CD4-positive, alpha-beta T cell (primary cell): ENCODE measurements around the gene SLC4A7. TPM values are rescaled to one million over a fixed set of nuclear protein-coding genes. Genes with fewer than 3 reads are reported as not detected.
A peak's percentile ranks its signal among the peaks of the same experiment; 100 is the strongest.

ENCODE experiments used
- ATAC-seq: fragments of 200-7000 bp; cut with Tn5 transposase; one replicate; pipeline ENCODE4 v1.10.0; 2022; ENCODE audit warnings: mild to moderate bottlenecking; ENCODE audit not compliant: poor library complexity
- CTCF ChIA-PET: fragments of 350-600 bp; sonication (Branson Sonifier 250); formaldehyde crosslinking; loops from one replicate; lab custom pipeline; 2021; ENCODE audit warnings: antibody characterized with exemption, inconsistent platforms; lab: Charles Lee
- POLR2A ChIA-PET: fragments of 350-600 bp; sonication (Branson Sonifier 250); formaldehyde crosslinking; loops from one replicate; lab custom pipeline; 2021; ENCODE audit warnings: antibody characterized with exemption, inconsistent platforms; lab: Charles Lee
- DNase-seq, 14 experiments: peaks; one replicate each; pipeline ENCODE4 v3.0.0-alpha.2; 2013 to 2020; ENCODE audit warnings: mixed read lengths in 2 of 14
- H3K27ac ChIP-seq, 2 donors: one replicate each; pipeline versions ENCODE4 v1.5.1 to v1.7.0; 2013; ENCODE audit warnings: low read length in 2 of 2, low read depth in 1 of 2, mild to moderate bottlenecking in 1 of 2
- H3K27me3 ChIP-seq, 2 experiments: 1 replicate in 1 of 2; 2 replicates in 1 of 2; pipeline versions ENCODE4 v1.6.1 to v1.7.0; 2013; ENCODE audit warnings: low read length in 2 of 2, control low read depth in 1 of 2, mild to moderate bottlenecking in 1 of 2, moderate library complexity in 1 of 2; ENCODE audit not compliant: insufficient read depth in 2 of 2, control insufficient read depth in 1 of 2
- H3K36me3 ChIP-seq: one replicate; pipeline ENCODE4 v1.6.1; 2013; ENCODE audit warnings: low read length, control low read depth; ENCODE audit not compliant: insufficient read depth
- H3K4me1 ChIP-seq: one replicate; pipeline ENCODE4 v1.6.1; 2013; ENCODE audit warnings: low read length, control low read depth; ENCODE audit not compliant: insufficient read depth
- H3K4me3 ChIP-seq: one replicate; pipeline ENCODE4 v1.5.1; 2013; ENCODE audit warnings: mild to moderate bottlenecking, low read length, moderate library complexity
- H3K9me3 ChIP-seq, 2 experiments: 1 replicate in 1 of 2; 2 replicates in 1 of 2; pipeline versions ENCODE4 v1.6.1 to v1.7.0; 2013; ENCODE audit warnings: low read length in 2 of 2, mild to moderate bottlenecking in 2 of 2, control low read depth in 1 of 2, moderate library complexity in 1 of 2; ENCODE audit not compliant: control insufficient read depth in 1 of 2, insufficient read depth in 1 of 2
- H3K27ac Mint-ChIP-seq: one replicate; pipeline ENCODE4 v1.8.0; 2020; ENCODE audit warnings: mixed read lengths
- H3K27me3 Mint-ChIP-seq: one replicate; pipeline ENCODE4 v1.8.0; 2021; ENCODE audit warnings: mixed read lengths
- H3K36me3 Mint-ChIP-seq: one replicate; pipeline ENCODE4 v1.8.0; 2021; ENCODE audit warnings: low read depth, mixed read lengths
- H3K4me1 Mint-ChIP-seq: one replicate; pipeline ENCODE4 v1.8.0; 2021; ENCODE audit warnings: low read depth, mixed read lengths
- H3K4me3 Mint-ChIP-seq: one replicate; pipeline ENCODE4 v1.8.0; 2020; ENCODE audit warnings: mild to moderate bottlenecking, mixed read lengths
- H3K9me3 Mint-ChIP-seq: one replicate; pipeline ENCODE4 v1.8.0; 2020; ENCODE audit warnings: mixed read lengths
- CTCF ChIP-seq: fragments of 200-600 bp; IDR thresholded peaks from one replicate; pipeline ENCODE4 v1.8.0; 2022; ENCODE audit warnings: antibody characterized with exemption, mild to moderate bottlenecking
- intact Hi-C, 2 experiments: fragments of 100-400 bp; cut with DNase I in 1 of 2; cut with micrococcal nuclease in 1 of 2; formaldehyde crosslinking; loops; one replicate each; pipeline versions ENCODE4 v1.15.1 to v1.9.0; 2023 to 2025; cut with DNase I, micrococcal nuclease
- total RNA-seq, 174 experiments: library from RNA in 2 of 174; stranded (reverse) in 2 of 174; gene quantifications; one replicate each; pipeline ENCODE4 v1.2.3 and lab custom pipeline; 2021 to 2026

SLC4A7 gene
- total RNA-seq, 2 experiments from 2014 or later, result 37.0 to 38.3 TPM

GRCh38 chr3:27376109-27376772, 107.9 kb downstream of the SLC4A7 start:
- H3K27ac Mint-ChIP-seq, result no peak overlapping the region
- no peak overlapping the region for H3K4me3 ChIP-seq
- no peak for TF ChIP-seq CTCF
- POLR2A ChIA-PET, result no interaction called here
- H3K4me3 Mint-ChIP-seq, result no peak overlapping the region
- ATAC-seq, result no peak
- H3K27me3 ChIP-seq, result no peaks in the 10 kb centered on the region
- H3K36me3 Mint-ChIP-seq, result peaks cover 37% of the 10 kb centered on the region
- H3K36me3 ChIP-seq, result peaks cover 29% of the 10 kb centered on the region
- H3K27ac ChIP-seq, result no peak overlapping the region
- H3K4me1 Mint-ChIP-seq, result no peaks in the 10 kb centered on the region
- CTCF ChIA-PET, result no interaction called here
- intact Hi-C loops, result no loop called here
- H3K9me3 ChIP-seq, result no peaks in the 10 kb centered on the region
- H3K4me1 ChIP-seq, result no peaks in the 10 kb centered on the region
- no peaks in the 10 kb centered on the region for H3K27me3 Mint-ChIP-seq
- H3K9me3 Mint-ChIP-seq, result no peaks in the 10 kb centered on the region
- no peak for DNase-seq

GRCh38 chr3:27368831-27369607, 115.2 kb downstream of the SLC4A7 start, which contains the start of gene NEK10:
Gene NEK10, minus strand, starts transcription at chr3:27369383. Its CDS starts 16,501 bp downstream, at chr3:27352882.
- CTCF ChIA-PET, result interaction anchor here (0.8 to 1.9 kb wide), 4 partner anchors 9 to 980 kb away, joined by 3 to 14 read pairs (median 5); partner anchors contain the start of genes AZI2 and ZCWPW2
- peaks cover 8% of the 10 kb centered on the region for H3K36me3 Mint-ChIP-seq
- Histone ChIP-seq H3K36me3 (no peaks in the 10 kb centered on the region), H3K27me3 (no peaks in the 10 kb centered on the region), H3K27ac (no peak within 1 kb of the TSS), H3K4me1 (peaks cover 9% of the 10 kb centered on the region), H3K9me3 (no peaks in the 10 kb centered on the region), H3K4me3 (peak within 1 kb of the TSS; percentile 73)
- ATAC-seq (peak; percentile 96), DNase-seq (peak; percentile 84 to 96 (median 91))
- POLR2A ChIA-PET, result interaction anchor here (0.6 to 2.1 kb wide), 6 partner anchors 11 to 313 kb away, joined by 3 to 10 read pairs (median 3); partner anchors contain the start of gene SLC4A7
- no peaks in the 10 kb centered on the region for H3K9me3 Mint-ChIP-seq
- H3K4me1 Mint-ChIP-seq, result peaks cover 15% of the 10 kb centered on the region
- no peaks in the 10 kb centered on the region for H3K27me3 Mint-ChIP-seq
- peak; percentile 13 for TF ChIP-seq CTCF
- intact Hi-C loops, result loop anchor here (5.0 to 10.0 kb wide), 3 partner anchors 57 to 976 kb away; partner anchors contain the start of genes SLC4A7 (in 2 of the 2), AZI2 (in 1 of the 2) and ZCWPW2 (in 1 of the 2)
- H3K4me3 Mint-ChIP-seq, result peak within 1 kb of the TSS; percentile 91
- peak within 1 kb of the TSS; percentile 59 for H3K27ac Mint-ChIP-seq

- Mint-ChIP-seq H3K9me3 (no peaks in the 10 kb centered on the region), H3K4me1 (peaks cover 17% of the 10 kb centered on the region), H3K4me3 (no peak overlapping the region), H3K27ac (no peak overlapping the region), H3K36me3 (peaks cover 8% of the 10 kb centered on the region), H3K27me3 (no peaks in the 10 kb centered on the region)
- no peak for DNase-seq
- ChIA-PET POLR2A (interaction anchor here (0.7 kb wide), 1 partner anchor 910 kb away, joined by 3 read pairs; no protein-coding TSS in a partner anchor), CTCF (interaction anchor here (1.8 kb wide), 1 partner anchor 8 kb away, joined by 10 read pairs; no protein-coding TSS in a partner anchor)
- H3K4me3 ChIP-seq, result no peak overlapping the region
- peaks cover 9% of the 10 kb centered on the region for H3K4me1 ChIP-seq
- no peak for TF ChIP-seq CTCF
- H3K9me3 ChIP-seq, result no peaks in the 10 kb centered on the region
- H3K36me3 ChIP-seq, result no peaks in the 10 kb centered on the region
- H3K27ac ChIP-seq, result no peak overlapping the region
- ATAC-seq, result no peak
- H3K27me3 ChIP-seq, result no peaks in the 10 kb centered on the region
- intact Hi-C loops, result loop anchor here (5.0 to 10.0 kb wide), 3 partner anchors 54 to 979 kb away; partner anchors contain the start of genes SLC4A7 (in 2 of the 2), AZI2 (in 1 of the 2) and ZCWPW2 (in 1 of the 2)
Measured at GRCh38 chr3:27366062-27366591, 118.1 kb downstream of the SLC4A7 start.
